ENCODE data around the gene NRG4. TPM values are rescaled to one million over a fixed set of nuclear protein-coding genes. Genes with fewer than 3 reads are reported as not detected.
"Not testable (repeated sequence)": the region's sequence is repeated elsewhere in the genome, so short reads cannot be mapped to it uniquely, and the experiment has no call there.

NRG4 gene
- total RNA-seq, 1 experiment from 2014 or later, result not detected

GRCh38 chr15:75930866-75931265, 81.4 kb downstream of the NRG4 start:
- in situ Hi-C loops (cut with HindIII; ENCODE audit: low sequenced_read_pairs), result no loop called here
- no peak for DNase-seq (ENCODE audit: low spot score)

- peak; percentile 70 for DNase-seq (ENCODE audit: low spot score)
- in situ Hi-C loops (cut with HindIII; ENCODE audit: low sequenced_read_pairs), result no loop called here
Measured at GRCh38 chr15:75929799-75930565, 82.2 kb downstream of the NRG4 start.

- peak; percentile 35 for DNase-seq (ENCODE audit: low spot score)
- in situ Hi-C loops (cut with HindIII; ENCODE audit: low sequenced_read_pairs), result no loop called here
Measured at GRCh38 chr15:75928680-75929608, 83.3 kb downstream of the NRG4 start.

- in situ Hi-C loops (cut with HindIII; ENCODE audit: low sequenced_read_pairs), result no loop called here
- DNase-seq (ENCODE audit: low spot score), result no peak
Measured at GRCh38 chr15:75927601-75928000, 84.6 kb downstream of the NRG4 start.

- in situ Hi-C loops (cut with HindIII; ENCODE audit: low sequenced_read_pairs), result no loop called here
- DNase-seq (ENCODE audit: low spot score), result no peak
Measured at GRCh38 chr15:75926931-75927330, 85.3 kb downstream of the NRG4 start.

GRCh38 chr15:75925440-75925839, 86.8 kb downstream of the NRG4 start:
- in situ Hi-C loops (cut with HindIII; ENCODE audit: low sequenced_read_pairs), result no loop called here
- DNase-seq (ENCODE audit: low spot score), result no peak

GRCh38 chr15:75924576-75924975, 87.6 kb downstream of the NRG4 start:
- in situ Hi-C loops (cut with HindIII; ENCODE audit: low sequenced_read_pairs), result no loop called here
- no peak for DNase-seq (ENCODE audit: low spot score)

GRCh38 chr15:75923756-75924155, 88.5 kb downstream of the NRG4 start:
- no peak for DNase-seq (ENCODE audit: low spot score)
- in situ Hi-C loops (cut with HindIII; ENCODE audit: low sequenced_read_pairs), result no loop called here

- DNase-seq (ENCODE audit: low spot score), result no peak
- in situ Hi-C loops (cut with HindIII; ENCODE audit: low sequenced_read_pairs), result no loop called here
Measured at GRCh38 chr15:75921732-75922703, 90.2 kb downstream of the NRG4 start.

- in situ Hi-C loops (cut with HindIII; ENCODE audit: low sequenced_read_pairs), result no loop called here
- no peak for DNase-seq (ENCODE audit: low spot score)
Measured at GRCh38 chr15:75920079-75920478, 92.1 kb downstream of the NRG4 start.

- in situ Hi-C loops (cut with HindIII; ENCODE audit: low sequenced_read_pairs), result no loop called here
- no peak for DNase-seq (ENCODE audit: low spot score)
Measured at GRCh38 chr15:75918135-75918534, 94.1 kb downstream of the NRG4 start.

- in situ Hi-C loops (cut with HindIII; ENCODE audit: low sequenced_read_pairs), result no loop called here
Measured at GRCh38 chr15:75916978-75917377, 95.2 kb downstream of the NRG4 start.

GRCh38 chr15:75910355-75910754, 101.9 kb downstream of the NRG4 start:
- DNase-seq (ENCODE audit: low spot score); in situ Hi-C loops (cut with HindIII; ENCODE audit: low sequenced_read_pairs): not testable (repeated sequence)

More at GRCh38 chr15:75916978-75917377, 95.2 kb downstream of the NRG4 start:
- no peak for DNase-seq (ENCODE audit: low spot score)

- no peak for DNase-seq (ENCODE audit: low spot score)
- in situ Hi-C loops (cut with HindIII; ENCODE audit: low sequenced_read_pairs), result no loop called here
Measured at GRCh38 chr15:75905231-75905630, 107.0 kb downstream of the NRG4 start.

GRCh38 chr15:75903331-75904239, 108.6 kb downstream of the NRG4 start, which contains the start of gene FBXO22:
Gene FBXO22 (plus strand): TSS chr15:75903878. CDS start chr15:75903964, 86 bp downstream.
- peak; percentile 86 for DNase-seq (ENCODE audit: low spot score)
- in situ Hi-C loops (cut with HindIII; ENCODE audit: low sequenced_read_pairs), result no loop called here

GRCh38 chr15:75902129-75902557, 110.1 kb downstream of the NRG4 start:
- in situ Hi-C loops (cut with HindIII; ENCODE audit: low sequenced_read_pairs), result no loop called here
- DNase-seq (ENCODE audit: low spot score), result no peak

- in situ Hi-C loops (cut with HindIII; ENCODE audit: low sequenced_read_pairs), result no loop called here
Measured at GRCh38 chr15:75900577-75900976, 111.6 kb downstream of the NRG4 start.

GRCh38 chr15:75895731-75896130, 116.5 kb downstream of the NRG4 start:
- no peak for DNase-seq (ENCODE audit: low spot score)
- in situ Hi-C loops (cut with HindIII; ENCODE audit: low sequenced_read_pairs), result no loop called here

More at GRCh38 chr15:75900577-75900976, 111.6 kb downstream of the NRG4 start:
- DNase-seq (ENCODE audit: low spot score), result no peak

Data from G401 (cell line).